Stimulated activated CD8-positive, alpha-beta memory T cell treated with anti-CD3 and anti-CD28 coated beads, Interleukin-15, amount 100 ng/mL, for 1 hour (primary cell): ENCODE results near the gene EFL1.
"Not testable (repeated sequence)": the region's sequence is repeated elsewhere in the genome, so short reads cannot be mapped to it uniquely, and the experiment has no call there.

Experiments
- DNase-seq: peaks from one replicate; pipeline ENCODE4 v3.0.0-alpha.2; 2020; ENCODE audit warnings: low read depth

EFL1 gene

DNA sequence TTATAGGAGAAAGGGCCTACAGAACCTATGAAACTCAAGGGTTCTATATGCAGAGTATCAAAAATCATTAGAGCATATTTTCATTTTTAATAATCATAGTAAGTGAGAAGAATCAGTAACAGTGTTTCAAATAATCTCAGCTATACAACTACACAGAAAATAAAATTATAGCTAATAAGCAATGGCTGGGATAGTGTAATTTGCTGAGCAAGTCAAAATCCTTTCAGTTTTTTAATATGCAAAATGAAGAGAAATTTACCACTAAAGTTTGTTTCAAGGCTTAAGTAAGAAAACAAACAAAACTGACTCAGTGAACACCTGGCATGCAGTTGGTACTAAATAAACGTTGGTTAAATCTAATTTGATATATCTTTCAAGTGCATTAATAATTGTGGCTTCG lies 66.2 kb downstream of the EFL1 start:
- no peak for DNase-seq

GRCh38 chr15:82195818-82196217 lies 66.7 kb downstream of the EFL1 start:
- not testable (repeated sequence) for DNase-seq

GRCh38 chr15:82194488-82194887 lies 68.0 kb downstream of the EFL1 start:
- not testable (repeated sequence) for DNase-seq

DNA sequence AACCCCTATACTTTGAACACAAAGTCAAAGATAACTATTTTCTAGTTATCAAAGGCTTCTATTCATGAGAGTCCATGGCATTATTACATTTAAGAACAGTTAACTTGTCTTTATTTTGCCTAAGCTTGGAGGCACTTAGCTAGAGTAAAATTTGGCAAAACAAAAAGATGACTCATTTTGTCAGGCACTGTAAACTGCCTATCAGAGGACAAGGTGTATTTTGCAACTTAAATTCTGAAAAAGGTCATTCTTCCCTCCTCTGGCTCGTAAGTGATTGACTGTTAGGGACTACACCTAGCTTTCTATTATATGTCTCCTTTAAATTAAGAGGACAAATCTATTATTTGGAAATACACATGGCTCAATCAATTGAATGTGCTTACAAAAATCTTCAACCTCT lies 69.1 kb downstream of the EFL1 start:
- not testable (repeated sequence) for DNase-seq

DNA sequence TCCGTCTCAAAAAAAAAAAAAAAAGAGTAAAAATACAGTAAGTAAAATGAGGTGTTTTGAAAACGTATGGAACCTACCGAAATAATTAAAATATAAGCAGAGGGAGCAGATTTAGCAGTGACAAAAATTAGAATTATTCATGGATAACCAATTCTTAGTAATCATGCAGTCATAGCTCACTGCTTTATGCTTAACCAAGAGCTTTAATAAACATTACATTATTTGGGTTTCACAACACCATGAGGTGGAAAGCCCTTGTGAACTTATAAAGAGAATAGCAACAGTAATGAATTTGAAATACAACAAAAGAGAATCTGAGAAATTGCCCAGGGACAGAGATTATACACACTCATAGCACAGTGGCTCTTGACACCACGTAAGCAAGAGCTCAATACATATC lies 70.1 kb downstream of the EFL1 start:
- not testable (repeated sequence) for DNase-seq

GRCh38 chr15:82186719-82187406 lies 75.7 kb downstream of the EFL1 start:
- DNase-seq, result no peak

- DNase-seq, result no peak
These were observed 76.4 kb downstream of the EFL1 start for GRCh38 chr15:82186161-82186560.

- no peak for DNase-seq
These were observed 77.8 kb downstream of the EFL1 start for GRCh38 chr15:82184776-82185175.

GRCh38 chr15:82184355-82184754 lies 78.2 kb downstream of the EFL1 start:
- DNase-seq, result no peak

GRCh38 chr15:82183121-82184031 lies 79.2 kb downstream of the EFL1 start:
- DNase-seq, result no peak

DNA sequence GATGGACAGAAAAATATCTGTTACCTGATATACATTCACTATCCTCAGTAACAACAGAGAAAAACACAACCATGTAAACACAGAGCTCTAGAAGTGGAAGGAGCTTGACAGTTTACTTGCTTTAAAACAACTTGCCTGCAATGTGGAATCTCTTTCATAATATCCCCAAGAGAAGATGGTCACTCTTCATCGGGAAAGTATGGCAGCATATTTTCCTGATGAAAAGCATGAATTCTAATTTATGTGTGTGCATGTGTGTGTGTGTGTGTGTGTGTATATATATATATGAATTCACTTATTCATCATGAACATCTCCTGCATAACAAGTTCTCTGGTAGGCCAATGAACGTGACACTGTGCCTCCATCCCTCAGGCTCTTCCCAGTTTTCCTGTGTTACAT lies 81.2 kb downstream of the EFL1 start:
- DNase-seq, result no peak

DNA sequence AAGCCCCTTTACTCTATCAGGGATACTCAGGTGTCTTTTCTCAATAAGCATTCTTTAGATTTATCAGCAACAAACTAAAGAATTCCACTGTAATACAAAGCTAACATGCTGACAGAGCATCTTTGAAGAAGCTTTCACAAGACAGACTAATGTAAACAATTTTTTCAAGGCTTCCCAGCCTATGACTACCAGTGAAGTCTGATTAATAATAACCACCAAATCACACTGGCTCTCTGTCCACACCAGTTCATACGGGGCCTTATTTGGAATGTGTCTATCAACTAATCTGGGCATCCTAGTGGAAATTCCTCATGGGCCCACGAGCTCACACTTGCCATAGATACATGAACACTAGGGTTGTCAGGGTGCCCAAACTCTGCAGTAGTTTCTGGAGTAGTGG lies 84.5 kb downstream of the EFL1 start:
- DNase-seq, result no peak

- DNase-seq, result no peak
These were observed 85.1 kb downstream of the EFL1 start for GRCh38 chr15:82177291-82178010.

- DNase-seq, result no peak
These were observed 86.0 kb downstream of the EFL1 start for GRCh38 chr15:82176542-82176941.

- DNase-seq, result no peak
These were observed 87.9 kb downstream of the EFL1 start for GRCh38 chr15:82174471-82175235.

GRCh38 chr15:82173108-82173507 lies 89.4 kb downstream of the EFL1 start:
- DNase-seq, result no peak

- no peak for DNase-seq
These were observed 90.0 kb downstream of the EFL1 start for GRCh38 chr15:82172506-82172905.

DNA sequence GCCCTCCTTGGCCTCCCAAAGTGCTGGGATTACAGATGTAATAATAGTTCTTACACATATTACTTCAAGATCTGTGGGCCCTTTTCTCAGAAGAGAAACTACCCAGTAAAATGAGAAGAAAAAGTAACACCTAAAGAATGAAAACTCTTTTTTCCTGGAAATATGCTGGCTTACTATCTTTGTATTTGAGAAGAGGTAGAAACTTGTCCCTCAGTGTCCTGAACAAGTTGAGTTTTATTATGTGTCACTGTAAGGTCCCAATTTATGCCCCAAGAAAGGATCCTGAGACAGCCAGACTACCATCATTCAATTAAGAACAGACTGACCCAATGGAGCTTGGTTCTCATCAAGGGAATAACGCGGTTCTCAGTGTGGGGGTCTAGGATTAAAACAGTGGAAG lies 93.8 kb downstream of the EFL1 start:
- no peak for DNase-seq

DNA sequence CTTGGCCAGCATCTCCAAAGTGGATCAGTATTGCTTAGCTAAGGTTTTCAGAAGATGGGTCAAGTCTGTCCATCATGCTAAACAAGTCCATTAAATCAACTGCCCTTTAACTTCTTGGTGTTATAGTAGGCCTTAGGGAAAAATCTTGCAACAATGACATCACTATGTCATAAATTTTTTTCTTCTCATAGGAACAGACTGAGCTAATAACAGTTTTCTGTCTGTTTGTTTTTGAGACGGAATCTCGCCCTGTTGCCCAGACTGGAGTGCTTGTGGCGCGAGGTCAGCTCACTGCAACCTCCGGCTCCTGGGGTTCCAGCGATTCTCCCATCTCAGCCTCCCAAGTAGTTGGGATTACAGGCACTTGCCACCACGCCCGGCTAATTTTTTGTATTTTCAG lies 94.2 kb downstream of the EFL1 start:
- no peak for DNase-seq

GRCh38 chr15:82165948-82166376 lies 96.6 kb downstream of the EFL1 start:
- no peak for DNase-seq

DNA sequence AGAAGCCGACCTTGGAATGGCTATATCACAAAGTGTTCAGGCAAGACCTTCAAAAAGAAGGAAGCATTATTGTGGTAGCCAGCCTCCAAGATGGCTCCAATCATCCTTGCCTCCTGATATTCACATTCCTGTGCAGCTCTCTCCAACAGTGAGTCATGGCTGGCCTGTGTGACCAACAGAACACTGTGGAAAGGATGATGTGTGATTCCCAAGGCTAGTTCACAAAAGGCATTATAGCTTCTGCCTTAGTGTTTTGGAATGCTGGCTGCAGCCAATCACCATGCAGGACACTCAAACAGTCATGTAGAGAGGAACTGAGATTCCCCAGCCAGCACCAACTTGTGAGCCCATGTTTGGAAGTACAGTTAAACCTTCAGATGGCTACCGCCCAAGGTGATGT lies 102.6 kb downstream of the EFL1 start:
- no peak for DNase-seq

DNA sequence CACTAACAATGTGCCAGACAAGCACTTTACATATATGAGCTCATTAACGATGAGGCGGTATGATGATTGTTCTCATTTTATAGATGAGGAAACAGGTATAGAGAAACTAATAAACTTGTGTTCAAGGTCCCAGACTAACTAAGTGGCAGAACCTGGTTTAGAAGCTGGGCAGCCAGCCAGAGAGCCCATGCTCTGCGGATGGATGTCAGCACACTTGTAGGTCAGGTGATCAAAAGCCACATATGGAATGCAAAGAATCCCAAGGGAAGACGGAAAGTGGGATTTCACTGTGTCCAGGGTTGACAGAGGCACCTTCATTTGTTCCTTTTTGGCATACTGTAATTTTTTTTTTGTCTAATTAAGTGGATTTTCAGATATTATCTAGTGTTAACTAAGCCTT lies 103.7 kb downstream of the EFL1 start:
- no peak for DNase-seq
